ENCODE measurements around the gene DHRS7B. TPM values are rescaled to one million over a fixed set of nuclear protein-coding genes. Genes with fewer than 3 reads are reported as not detected.
A peak's percentile ranks its signal among the peaks of the same experiment; 100 is the strongest.

DHRS7B gene
- total RNA-seq, 4 donors from 2014 or later = 24.0 to 30.3 (median 28.8) TPM

DNA sequence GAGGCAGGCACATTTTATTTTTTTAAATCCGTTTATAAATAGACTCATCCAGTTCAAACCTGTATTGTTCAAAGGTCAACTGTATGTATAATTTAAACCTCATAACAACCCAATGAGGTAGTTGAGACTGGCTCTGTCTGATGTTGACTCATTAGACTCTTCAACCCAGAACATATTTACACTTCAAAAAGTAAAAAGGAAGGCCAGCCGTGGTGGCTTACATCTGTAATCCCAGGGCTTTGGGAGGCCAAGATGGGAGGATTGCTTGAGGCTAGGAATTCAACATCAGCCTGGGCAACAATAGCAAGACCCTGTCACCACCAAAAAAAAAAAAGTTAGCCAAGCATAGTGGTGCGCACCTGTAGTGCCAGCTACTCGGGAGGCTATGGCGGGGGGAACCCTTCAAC lies 32.5 kb upstream of the DHRS7B start:
- Histone ChIP-seq H3K27ac (replicated peaks in 1 of 4) (no peak overlapping the region), H3K36me3 (no peaks in the 10 kb centered on the region), H3K4me3 (no peak overlapping the region), H3K9me3 (no peaks in the 10 kb centered on the region), H3K27me3 (no peaks in the 10 kb centered on the region), H3K4me1 (peaks cover 7 to 14% (median 9%) of the 10 kb centered on the region in 4 donors)
- WGBS = 86% methylated on average over 5 of the region's 5 CpGs
- no peak for TF ChIP-seq POLR2AphosphoS5 (IDR thresholded peaks at IDR 0.05)
- no peak for TF ChIP-seq EP300 (IDR thresholded peaks at IDR 0.05)
- TF ChIP-seq, protein P1, sequence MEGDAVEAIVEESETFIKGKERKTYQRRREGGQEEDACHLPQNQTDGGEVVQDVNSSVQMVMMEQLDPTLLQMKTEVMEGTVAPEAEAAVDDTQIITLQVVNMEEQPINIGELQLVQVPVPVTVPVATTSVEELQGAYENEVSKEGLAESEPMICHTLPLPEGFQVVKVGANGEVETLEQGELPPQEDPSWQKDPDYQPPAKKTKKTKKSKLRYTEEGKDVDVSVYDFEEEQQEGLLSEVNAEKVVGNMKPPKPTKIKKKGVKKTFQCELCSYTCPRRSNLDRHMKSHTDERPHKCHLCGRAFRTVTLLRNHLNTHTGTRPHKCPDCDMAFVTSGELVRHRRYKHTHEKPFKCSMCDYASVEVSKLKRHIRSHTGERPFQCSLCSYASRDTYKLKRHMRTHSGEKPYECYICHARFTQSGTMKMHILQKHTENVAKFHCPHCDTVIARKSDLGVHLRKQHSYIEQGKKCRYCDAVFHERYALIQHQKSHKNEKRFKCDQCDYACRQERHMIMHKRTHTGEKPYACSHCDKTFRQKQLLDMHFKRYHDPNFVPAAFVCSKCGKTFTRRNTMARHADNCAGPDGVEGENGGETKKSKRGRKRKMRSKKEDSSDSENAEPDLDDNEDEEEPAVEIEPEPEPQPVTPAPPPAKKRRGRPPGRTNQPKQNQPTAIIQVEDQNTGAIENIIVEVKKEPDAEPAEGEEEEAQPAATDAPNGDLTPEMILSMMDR (IDR thresholded peaks at IDR 0.05) = no peak
- TF ChIP-seq POLR2A (IDR thresholded peaks at IDR 0.05; ENCODE audit: low read depth) = no peak
- intact Hi-C loops (cut with DNase I) = no loop called here
- no peak for DNase-seq (ENCODE audit: extremely low spot score)

DNA sequence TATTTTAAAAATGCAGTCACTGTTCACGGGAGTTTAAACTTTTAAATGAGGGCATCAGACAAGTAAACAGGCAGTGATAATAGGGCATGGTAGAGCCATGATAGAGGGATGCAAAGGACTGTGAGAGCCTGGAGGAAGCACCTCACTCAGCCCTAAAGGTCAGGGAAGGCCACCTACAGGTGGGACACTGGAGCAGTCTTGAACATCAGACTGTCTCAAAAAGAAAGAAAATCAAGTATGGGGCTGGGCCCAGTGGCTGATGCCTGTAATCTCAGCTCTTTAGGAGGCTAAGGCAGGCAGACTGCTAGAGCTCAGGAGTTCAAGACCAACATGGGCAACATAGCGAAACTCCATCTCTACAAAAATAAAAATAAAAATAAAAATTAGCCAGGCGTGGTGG lies 31.0 kb upstream of the DHRS7B start:
- whole genome bisulfite sequencing = 93% methylated on average over 3 of the region's 3 CpGs
- no peaks in the 10 kb centered on the region for H3K27me3 ChIP-seq
- no peak for DNase-seq (ENCODE audit: extremely low spot score)
- no peak overlapping the region for H3K4me3 ChIP-seq
- peaks cover 10 to 21% (median 16%) of the 10 kb centered on the region in 4 donors for H3K4me1 ChIP-seq
- no peak overlapping the region for H3K27ac ChIP-seq (replicated peaks in 1 of 4)
- intact Hi-C loops (cut with DNase I) = no loop called here
- H3K36me3 ChIP-seq = no peaks in the 10 kb centered on the region
- no peaks in the 10 kb centered on the region for H3K9me3 ChIP-seq
- no peak for TF ChIP-seq POLR2AphosphoS5 (IDR thresholded peaks at IDR 0.05)

DNA sequence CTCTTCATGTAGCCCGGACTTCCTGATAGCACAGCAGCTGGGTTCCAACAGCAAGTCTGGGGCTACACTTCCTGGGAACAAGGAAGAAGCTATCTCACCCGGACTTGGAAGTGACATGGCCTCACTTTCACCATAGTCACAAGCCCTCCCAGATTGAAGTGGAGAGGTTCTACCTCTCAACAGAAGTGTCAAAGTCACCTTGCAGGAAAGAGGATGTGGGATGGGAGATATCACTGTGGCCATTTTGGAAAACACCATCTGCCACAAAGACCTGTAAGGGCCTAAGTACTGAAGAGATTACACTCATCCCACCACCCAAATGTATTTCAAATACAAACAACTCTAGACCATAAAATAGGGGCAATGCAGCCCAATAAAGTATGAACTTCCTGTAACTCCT lies 29.9 kb upstream of the DHRS7B start:
- H3K27ac ChIP-seq (replicated peaks in 1 of 4) = no peak overlapping the region
- no peaks in the 10 kb centered on the region for H3K36me3 ChIP-seq
- H3K9me3 ChIP-seq = no peaks in the 10 kb centered on the region
- no peak overlapping the region for H3K4me3 ChIP-seq
- TF ChIP-seq POLR2AphosphoS5 (IDR thresholded peaks at IDR 0.05) = no peak
- no peak for TF ChIP-seq POLR2A (IDR thresholded peaks at IDR 0.05; ENCODE audit: low read depth)
- intact Hi-C loops (cut with DNase I) = no loop called here
- H3K27me3 ChIP-seq = no peaks in the 10 kb centered on the region
- peaks cover 10 to 18% (median 15%) of the 10 kb centered on the region in 4 donors for H3K4me1 ChIP-seq
- DNase-seq (ENCODE audit: extremely low spot score) = no peak
- WGBS = 67% methylated on average over 1 of the region's 2 CpGs

DNA sequence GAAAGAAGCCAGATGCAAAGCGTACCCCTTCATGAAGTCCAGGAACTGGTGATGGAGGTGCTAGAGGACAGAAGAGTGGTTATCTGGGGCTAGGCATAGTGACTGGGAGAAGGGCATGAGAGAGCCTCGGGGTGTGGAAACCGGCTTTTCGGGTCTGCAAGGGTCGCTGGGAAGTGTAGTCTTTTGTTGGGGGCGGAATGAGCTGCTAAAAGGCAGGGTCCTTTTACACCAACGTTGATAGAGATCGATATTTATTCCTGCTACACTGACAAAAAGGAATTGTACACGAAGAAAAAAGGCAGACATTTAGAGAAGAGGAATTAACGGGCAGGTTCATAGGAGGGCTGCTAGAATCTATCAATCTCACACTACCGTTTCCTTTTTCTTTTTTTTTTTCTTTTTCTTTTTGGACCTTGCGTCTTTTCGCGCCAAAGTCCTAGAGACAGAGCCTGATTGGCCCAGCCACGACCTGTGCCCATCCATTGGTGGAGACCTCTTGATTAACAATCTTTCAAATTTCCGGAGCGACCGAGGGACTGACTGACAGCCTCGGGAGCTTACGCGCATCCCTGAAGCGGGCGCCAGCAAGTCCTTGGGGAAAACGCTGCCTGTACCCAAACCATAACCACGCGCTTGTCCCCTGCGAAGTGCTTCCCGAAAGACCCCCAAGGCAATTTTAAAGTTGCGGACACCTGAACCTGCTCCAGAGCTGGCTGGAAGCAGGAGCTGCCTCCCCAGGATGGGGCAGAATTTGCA lies 27.7 kb upstream of the DHRS7B start:
- peak overlapping the region; percentile 50 to 61 (median 57) for H3K4me3 ChIP-seq
- intact Hi-C loops (cut with DNase I) = no loop called here
- H3K27me3 ChIP-seq = no peaks in the 10 kb centered on the region
- WGBS = under 1% methylated on average over 28 of the region's 29 CpGs
- no peak for TF ChIP-seq POLR2AphosphoS5 (IDR thresholded peaks at IDR 0.05)
- TF ChIP-seq POLR2A (IDR thresholded peaks at IDR 0.05; ENCODE audit: low read depth) = no peak
- TF ChIP-seq, protein P1 (IDR thresholded peaks at IDR 0.05) = no peak
- TF ChIP-seq EP300 (IDR thresholded peaks at IDR 0.05) = no peak
- H3K27ac ChIP-seq (replicated peaks in 1 of 4) = no peak overlapping the region
- DNase-seq (ENCODE audit: extremely low spot score) = no peak
- peaks cover 10 to 18% (median 15%) of the 10 kb centered on the region in 4 donors for H3K4me1 ChIP-seq
- no peaks in the 10 kb centered on the region for H3K36me3 ChIP-seq
- H3K9me3 ChIP-seq = no peaks in the 10 kb centered on the region

DNA sequence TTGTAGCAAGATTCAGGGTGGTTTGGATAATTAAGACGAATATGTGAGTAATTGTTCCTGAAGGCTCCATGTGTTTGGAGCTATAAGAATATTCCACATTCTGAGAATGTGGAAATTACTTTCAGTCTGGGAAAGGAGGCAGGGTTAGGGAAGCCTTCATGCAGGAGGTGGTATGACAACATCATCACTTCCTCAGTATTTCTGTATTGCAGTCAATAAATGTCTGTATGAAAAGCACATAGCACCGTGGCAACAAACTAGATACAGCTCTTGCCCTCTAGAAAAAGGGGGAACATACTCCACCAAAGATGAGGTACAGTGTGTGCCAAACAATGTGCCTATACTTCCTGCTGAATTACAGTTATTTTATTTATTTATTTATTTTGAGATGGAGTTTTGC lies 26.1 kb upstream of the DHRS7B start:
- TF ChIP-seq POLR2AphosphoS5 (IDR thresholded peaks at IDR 0.05) (no peak), EP300 (IDR thresholded peaks at IDR 0.05) (no peak), POLR2A (IDR thresholded peaks at IDR 0.05; ENCODE audit: low read depth) (no peak)
- TF ChIP-seq, protein P1 (IDR thresholded peaks at IDR 0.05) = no peak
- no peaks in the 10 kb centered on the region for H3K36me3 ChIP-seq
- peaks cover 10 to 18% (median 15%) of the 10 kb centered on the region in 4 donors for H3K4me1 ChIP-seq
- no peaks in the 10 kb centered on the region for H3K9me3 ChIP-seq
- H3K4me3 ChIP-seq = no peak overlapping the region
- 69% methylated on average over 2 of the region's 2 CpGs for WGBS
- no peak for DNase-seq (ENCODE audit: extremely low spot score)
- H3K27me3 ChIP-seq = no peaks in the 10 kb centered on the region
- intact Hi-C loops (cut with DNase I) = no loop called here
- no peak overlapping the region for H3K27ac ChIP-seq (replicated peaks in 1 of 4)

Measured in esophagus muscularis mucosa (tissue), 4 donors.